ENCODE measurements around the gene ABTB2. TPM values are rescaled to one million over a fixed set of nuclear protein-coding genes. Genes with fewer than 3 reads are reported as not detected.

Gene ABTB2
- total RNA-seq, 1 donor from 2014 or later = 5.2 TPM

DNA sequence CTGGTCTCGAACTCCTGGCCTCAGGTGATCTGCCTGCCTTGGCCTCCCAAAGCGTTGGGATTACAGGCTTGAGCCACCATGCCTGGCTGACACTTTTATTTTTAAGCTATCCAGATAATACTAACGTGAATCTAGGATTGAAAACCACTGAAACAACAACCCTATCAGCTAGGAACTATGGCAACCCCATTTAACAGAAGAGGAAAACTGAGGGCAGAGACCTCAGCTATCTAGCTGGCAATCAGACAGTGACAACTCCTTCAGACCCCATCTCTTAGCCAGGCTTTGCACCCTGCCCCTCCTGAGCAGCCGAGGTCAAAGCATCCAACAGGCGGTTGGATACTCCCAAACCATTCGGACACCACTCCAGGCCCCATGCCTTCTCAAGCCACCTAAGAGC, 14.1 kb downstream of the ABTB2 start:
- DNase-seq (ENCODE audit: low read depth) = no peak

DNA sequence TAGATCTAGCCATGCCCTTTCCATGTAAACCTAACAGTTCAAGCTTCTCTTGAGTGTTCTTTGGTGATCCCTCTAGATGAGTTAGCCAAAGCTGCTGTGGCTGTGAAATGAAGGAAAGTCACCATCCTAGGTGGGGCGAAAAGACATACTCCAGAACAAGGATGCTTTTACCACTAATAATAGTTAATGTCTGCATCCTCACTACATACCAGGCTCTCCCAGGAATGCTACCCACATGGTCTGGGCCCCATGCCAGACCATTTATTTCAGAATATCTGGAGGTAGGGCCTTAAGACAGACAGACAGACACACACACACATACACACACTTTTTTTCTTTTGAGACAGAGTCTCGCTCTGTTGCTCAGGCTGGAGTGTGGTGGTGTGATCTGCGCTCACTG, 14.7 kb downstream of the ABTB2 start:
- DNase-seq (ENCODE audit: low read depth) = peak; percentile 90

DNA sequence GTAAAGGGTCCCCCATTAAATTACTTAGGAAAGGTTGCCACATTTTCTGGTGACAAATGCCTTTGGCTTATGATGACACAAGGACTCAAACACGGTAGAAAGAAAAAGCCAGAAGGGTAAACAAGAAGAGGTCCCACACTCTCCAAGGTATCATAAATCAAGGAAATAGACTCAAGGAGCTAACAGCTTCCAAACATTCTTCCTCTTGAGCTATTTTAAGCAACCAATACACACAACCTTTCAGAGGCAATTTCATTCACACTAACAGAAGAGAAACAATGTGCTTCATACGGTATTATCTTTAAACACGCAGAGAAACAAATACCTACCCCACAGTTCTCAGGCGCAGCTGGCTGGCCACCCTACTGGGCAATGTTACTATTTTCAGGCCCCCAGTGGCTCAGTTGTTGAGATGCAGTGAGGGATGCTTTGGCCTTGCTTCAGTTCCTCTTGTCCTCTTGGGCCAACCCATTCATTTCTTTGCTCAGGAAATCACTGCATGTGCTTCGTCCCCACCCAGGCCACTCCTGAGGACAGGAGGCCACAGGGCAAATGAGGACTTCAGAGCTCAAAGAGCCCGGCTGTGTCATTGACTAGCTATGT, 15.8 kb downstream of the ABTB2 start:
- no peak for DNase-seq (ENCODE audit: low read depth)

DNA sequence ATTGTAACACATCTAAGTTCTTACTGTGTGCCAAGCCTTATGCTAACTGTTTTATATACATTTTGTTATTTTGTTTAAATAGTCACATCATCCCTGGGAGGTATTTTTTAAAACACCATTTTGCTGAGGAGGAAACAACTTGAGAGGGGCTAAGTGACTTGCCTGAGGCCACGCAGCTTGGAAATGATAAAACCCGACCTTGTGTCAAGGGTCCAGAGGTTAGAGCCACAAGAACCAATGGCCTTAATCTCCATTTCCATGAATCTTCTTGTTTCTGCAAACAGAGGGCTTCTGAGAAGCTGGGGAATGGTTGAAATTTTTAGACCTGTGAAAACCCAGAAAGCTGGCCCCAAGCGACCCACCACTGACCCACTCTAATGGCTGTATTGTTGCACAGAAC, 16.7 kb downstream of the ABTB2 start:
- DNase-seq (ENCODE audit: low read depth) = no peak

DNA sequence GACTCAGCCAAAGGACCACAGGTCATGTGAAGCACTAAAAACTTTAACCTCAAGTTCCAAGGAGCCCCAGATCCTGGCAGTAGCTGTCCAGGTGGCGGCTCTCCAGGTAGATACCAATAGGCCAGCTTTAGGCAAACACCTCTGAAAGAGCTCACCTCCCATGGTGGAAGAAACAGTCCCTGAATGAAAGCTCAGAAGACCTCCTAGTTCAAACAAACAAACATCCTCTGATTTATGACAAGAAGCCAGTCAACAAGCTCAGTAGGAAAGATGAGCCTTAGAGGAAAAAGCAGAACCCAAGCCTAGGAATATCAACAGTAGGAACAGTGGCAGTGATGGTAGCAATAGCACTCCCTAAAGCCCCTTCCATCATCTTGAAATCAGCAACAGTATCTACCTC, 17.2 kb downstream of the ABTB2 start:
- DNase-seq (ENCODE audit: low read depth) = no peak

DNA sequence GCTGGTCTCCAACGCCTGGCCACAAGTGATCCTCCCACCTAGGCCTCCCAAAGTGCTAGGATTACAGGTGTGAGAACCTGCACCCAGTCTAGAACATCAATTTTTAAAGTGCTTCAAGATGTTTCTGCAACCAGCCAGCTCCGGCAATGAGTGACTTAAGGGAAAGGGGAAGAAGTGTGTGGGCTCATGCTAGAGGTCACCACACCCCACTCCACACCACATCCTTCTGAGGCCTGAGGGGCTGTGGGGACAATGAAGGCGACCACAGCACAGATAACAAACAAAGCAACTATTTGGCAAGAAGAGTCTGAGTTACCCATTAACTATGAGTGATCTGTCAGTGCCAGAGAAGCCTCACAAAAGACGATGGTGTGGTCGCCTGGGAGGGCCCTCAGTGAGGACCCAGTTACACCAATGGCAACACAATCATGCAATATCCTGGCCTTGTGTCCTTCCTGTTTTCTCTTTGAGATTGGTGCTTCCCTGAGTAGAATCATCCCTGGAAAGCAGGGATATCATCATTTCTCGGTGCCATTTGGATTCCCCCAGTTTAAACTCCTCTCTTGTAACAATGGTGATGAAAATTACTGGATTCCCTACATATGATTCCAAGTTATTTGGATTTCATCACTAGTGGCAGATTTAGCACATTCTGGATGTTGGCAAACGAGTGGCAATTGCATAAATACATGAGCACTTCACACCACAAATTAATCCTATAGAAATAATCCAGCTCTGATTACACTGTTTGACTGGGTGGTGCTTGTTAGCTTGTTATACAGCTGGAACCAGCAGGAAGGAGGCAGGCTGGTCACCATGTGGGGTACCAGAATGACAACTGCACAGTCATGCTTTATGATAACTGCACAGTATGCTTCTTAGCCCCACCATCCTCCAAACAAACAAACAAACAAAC, 18.4 kb downstream of the ABTB2 start:
- no peak for DNase-seq (ENCODE audit: low read depth)

- DNase-seq (ENCODE audit: low read depth) = no peak
Measured at GRCh38 chr11:34337016-34337415, 20.8 kb downstream of the ABTB2 start.

- no peak for DNase-seq (ENCODE audit: low read depth)
Measured at GRCh38 chr11:34335801-34336200, 22.0 kb downstream of the ABTB2 start.

- DNase-seq (ENCODE audit: low read depth) = no peak
Measured at GRCh38 chr11:34335331-34335730, 22.5 kb downstream of the ABTB2 start.

DNA sequence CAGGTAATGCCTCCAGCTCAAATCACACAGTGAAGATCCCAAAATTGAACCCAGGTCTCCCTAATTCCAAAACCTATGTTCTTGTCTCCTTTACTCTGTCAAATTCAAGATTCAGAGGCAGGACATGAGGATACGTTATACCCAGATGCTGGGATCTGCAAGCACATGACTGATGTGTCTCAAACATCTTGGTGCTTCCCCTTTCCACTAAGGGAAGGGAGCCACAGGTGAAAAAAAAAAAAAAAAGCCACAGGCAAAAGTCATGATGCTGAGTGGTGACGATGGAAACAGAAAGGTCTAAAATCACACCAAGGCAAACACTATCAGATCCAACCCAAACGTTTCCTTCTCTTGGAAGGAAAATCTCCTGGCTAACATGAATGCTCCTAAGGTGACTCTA, 24.0 kb downstream of the ABTB2 start:
- DNase-seq (ENCODE audit: low read depth) = no peak

GRCh38 chr11:34332524-34332923, 25.3 kb downstream of the ABTB2 start:
- no peak for DNase-seq (ENCODE audit: low read depth)

GRCh38 chr11:34331736-34332135, 26.1 kb downstream of the ABTB2 start:
- no peak for DNase-seq (ENCODE audit: low read depth)

GRCh38 chr11:34331329-34331728, 26.5 kb downstream of the ABTB2 start:
- no peak for DNase-seq (ENCODE audit: low read depth)

- DNase-seq (ENCODE audit: low read depth) = no peak
Measured at GRCh38 chr11:34330653-34331052, 27.2 kb downstream of the ABTB2 start.

- DNase-seq (ENCODE audit: low read depth) = no peak
Measured at GRCh38 chr11:34329876-34330275, 27.9 kb downstream of the ABTB2 start.

DNA sequence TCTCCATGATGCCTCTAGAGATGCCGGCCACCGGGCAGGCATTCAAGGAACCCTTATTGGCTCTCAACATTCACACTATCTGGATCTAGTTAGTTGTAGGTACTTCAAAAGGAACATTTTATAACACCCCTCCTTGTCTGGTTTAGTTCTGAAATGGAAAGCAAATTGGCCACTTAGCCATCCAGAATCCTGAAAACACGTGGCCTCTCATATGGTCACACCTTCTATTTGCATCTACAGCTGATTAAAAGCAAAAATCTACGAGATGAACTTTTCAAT, 29.2 kb downstream of the ABTB2 start:
- DNase-seq (ENCODE audit: low read depth) = no peak

GRCh38 chr11:34327804-34328631, 29.8 kb downstream of the ABTB2 start:
- no peak for DNase-seq (ENCODE audit: low read depth)

DNA sequence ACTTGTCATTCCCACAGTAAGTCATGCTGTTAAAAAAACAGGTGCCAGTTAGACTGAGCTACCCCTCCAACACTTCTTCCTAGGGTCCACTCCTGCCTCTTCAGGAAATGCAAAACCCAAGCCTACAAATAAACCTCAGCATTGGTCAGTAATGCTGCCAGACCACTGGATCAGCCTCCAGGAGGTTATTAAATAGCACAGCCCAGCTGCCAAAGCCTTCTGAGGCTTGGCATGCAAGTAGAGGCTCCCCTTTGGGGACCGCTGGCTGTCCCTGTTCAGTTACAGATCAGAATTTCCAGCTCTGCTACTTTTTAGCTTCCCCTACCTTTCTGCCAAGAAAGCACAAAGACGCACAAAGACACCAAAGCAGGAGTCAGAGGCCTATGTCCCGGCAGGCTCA, 33.3 kb downstream of the ABTB2 start:
- peak; percentile 89 for DNase-seq (ENCODE audit: low read depth)

- no peak for DNase-seq (ENCODE audit: low read depth)
Measured at GRCh38 chr11:34323601-34324000, 34.2 kb downstream of the ABTB2 start.

DNA sequence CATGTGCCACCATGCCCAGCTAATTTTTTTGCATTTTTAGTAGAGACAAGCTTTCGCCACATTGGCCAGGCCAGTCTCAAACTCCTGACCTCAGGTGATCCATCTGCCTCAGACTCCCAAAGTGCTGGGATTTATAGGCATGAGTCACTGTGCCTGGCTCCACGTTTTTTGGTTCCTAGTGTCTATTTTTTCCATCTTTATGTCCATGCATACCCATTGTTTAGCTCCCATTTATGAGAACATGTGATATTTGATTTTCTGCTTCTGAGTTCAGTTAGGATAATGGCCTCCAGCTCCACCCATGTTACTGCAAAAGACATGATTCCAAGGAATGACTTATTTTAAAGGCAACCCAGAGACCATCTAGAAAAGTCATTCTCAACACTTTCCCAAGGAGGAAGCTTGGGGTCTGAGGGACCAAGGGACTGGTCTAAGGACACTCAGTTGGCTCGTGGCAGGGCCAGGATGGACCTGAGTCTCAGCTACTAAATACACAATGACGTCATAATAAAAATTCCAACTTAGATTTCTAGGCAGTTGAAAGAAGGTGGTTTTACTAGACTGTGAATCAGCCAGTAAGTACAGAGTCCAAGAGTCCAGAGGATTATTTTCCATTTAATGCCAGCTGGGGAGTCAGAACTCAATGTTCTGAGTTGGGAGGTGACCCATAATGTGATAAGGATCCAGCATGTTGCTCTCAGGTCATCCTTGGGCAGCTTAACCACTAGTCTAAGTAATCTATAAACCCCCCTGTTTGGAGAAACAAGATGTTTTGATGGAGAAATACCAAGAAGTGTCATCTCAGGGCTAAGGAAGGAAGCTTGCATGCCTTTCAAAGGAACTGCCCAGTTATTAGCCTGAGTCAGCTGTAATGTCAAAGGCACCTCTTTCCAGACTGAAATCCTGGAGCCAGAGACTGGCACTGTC, 39.4 kb downstream of the ABTB2 start:
- no peak for DNase-seq (ENCODE audit: low read depth)

DNA sequence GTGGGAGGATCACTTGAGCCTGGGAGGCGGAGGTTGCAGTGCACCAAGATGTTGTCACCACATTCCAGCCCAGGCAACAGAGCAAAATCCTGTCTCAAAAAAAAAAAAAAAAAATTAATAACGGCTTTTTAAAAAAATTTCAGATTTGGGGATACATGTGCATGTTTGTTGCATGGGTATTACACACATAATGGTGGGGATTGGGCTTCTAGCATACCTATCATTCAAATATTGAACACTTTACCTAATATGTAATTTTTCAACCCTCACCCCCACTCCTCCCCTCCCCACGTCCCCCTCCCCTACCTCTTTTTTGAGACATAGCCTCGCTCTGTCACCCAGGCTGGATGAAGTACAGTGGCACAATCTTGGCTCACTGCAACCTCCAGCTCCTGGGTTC, 40.1 kb downstream of the ABTB2 start:
- no peak for DNase-seq (ENCODE audit: low read depth)
